Cardiac fibroblast (primary cell): ENCODE results near the gene STX8.
A peak's percentile ranks its signal among the peaks of the same experiment; 100 is the strongest.

Source experiments
- DNase-seq, 2 donors: peaks; one replicate each; pipeline versions ENCODE4 v3.0.0 to v3.0.0-alpha.2; 2010; ENCODE audit warnings: low read depth in 2 of 2
- H3K4me3 ChIP-seq, 2 donors: replicated peaks in 1 of 2; 1 replicate in 1 of 2; 2 replicates in 1 of 2; pipeline ENCODE4 v1.5.1; 2011; ENCODE audit warnings: low read depth in 2 of 2, low read length in 2 of 2, mild to moderate bottlenecking in 2 of 2, moderate library complexity in 1 of 2
- CTCF ChIP-seq: IDR thresholded peaks from one replicate; pipeline ENCODE4 v1.5.1; 2011; ENCODE audit warnings: low read depth, mild to moderate bottlenecking, low read length, inconsistent platforms

STX8 gene

GRCh38 chr17:9446528-9446927, 129.1 kb downstream of the STX8 start:
- peak in 1 of 2 donors; percentile 36 for DNase-seq
- H3K4me3 ChIP-seq, result no peak overlapping the region
- no peak for TF ChIP-seq CTCF

DNA sequence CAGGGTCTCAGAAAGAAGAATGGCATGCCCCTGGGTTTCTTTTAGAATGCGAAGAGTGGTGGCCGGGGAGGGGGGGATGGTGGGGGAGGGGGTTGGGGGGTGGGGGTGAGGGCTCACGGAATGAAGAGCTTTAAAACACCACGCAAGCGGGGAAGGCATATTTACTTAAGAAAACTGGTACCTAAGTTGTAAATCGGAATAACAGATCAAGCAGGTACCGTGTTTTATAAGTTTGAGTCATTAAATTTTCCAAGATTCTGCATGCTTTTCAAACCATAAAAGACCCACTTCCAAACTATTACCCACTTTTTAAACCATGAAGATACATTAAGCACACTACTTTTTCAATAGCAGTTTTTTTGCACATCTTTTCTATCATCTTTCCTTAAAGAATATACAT, 130.2 kb downstream of the STX8 start:
- no peak overlapping the region for H3K4me3 ChIP-seq
- no peak for TF ChIP-seq CTCF
- no peak for DNase-seq

DNA sequence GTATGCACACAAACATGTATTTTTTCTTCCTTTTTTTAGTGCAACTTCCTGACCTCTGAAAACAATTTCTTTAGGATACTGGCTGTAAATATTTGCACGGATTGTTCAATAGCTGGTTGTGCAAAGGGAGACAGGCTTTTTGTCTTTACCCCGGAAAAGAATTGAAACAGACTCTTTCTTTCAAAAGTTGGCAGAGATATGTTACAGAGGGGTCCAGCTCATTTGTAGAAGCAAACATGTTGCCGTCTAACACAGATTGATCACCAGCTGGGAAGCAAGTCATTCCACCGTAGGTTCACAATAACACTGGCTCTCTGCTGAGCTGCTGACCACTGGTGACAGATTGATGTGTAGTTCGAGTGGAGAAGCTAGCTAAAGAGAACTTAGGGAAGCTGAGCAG, 130.9 kb downstream of the STX8 start:
- DNase-seq, result no peak
- no peak overlapping the region for H3K4me3 ChIP-seq
- no peak for TF ChIP-seq CTCF

- H3K4me3 ChIP-seq, result no peak overlapping the region
- peak in 1 of 2 donors; percentile 61 for DNase-seq
Observed at GRCh38 chr17:9443811-9444210, 131.8 kb downstream of the STX8 start.

DNA sequence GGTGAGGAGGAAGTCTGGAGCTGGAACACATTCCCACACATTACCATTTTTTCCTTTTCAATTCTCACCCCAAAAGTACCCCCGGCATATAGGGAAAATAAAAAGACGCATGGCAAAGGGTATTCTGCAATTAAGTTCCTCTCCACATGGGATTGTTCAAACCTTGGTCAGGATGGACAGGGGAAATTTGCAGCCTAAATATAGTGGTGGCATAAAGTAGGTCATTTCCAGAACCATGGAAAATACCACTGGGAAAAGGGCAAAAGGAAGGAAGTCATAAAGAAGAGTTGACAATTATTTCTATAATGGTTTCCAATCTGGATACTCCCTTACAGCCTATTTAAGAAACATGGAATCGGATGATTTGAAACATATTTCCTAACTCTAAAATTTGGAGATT, 135.8 kb downstream of the STX8 start:
- TF ChIP-seq CTCF, result no peak
- H3K4me3 ChIP-seq, result no peak overlapping the region
- DNase-seq, result no peak

More at GRCh38 chr17:9443811-9444210, 131.8 kb downstream of the STX8 start:
- TF ChIP-seq CTCF, result no peak

DNA sequence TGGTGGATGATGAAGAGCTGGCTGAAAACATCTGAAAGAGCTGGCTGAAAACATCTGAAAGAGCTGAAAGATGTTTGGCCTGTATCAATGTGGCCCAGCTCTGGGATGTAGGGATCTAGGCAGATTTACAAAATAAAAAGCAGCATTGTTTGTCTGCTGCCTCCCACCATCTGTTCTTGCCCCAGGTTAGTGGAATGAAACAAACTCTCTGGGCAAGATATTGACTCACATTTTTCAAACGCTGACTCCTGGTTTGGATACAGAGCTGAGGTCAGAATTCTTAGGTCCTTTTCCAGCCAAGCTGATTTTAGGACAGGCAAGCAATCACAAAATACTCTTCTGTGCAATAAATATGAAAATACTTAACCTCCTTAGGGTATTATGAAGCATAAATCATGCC, 139.0 kb downstream of the STX8 start:
- peak in 1 of 2 donors; percentile 8 for DNase-seq
- H3K4me3 ChIP-seq, result no peak overlapping the region
- no peak for TF ChIP-seq CTCF

- DNase-seq, result no peak
- H3K4me3 ChIP-seq, result no peak overlapping the region
- no peak for TF ChIP-seq CTCF
Observed at GRCh38 chr17:9435165-9435564, 140.5 kb downstream of the STX8 start.
